Osteocyte (in vitro differentiated cells): ENCODE results near the gene ERN1. TPM values are rescaled to one million over a fixed set of nuclear protein-coding genes. Genes with fewer than 3 reads are reported as not detected.

Experiments
- DNase-seq: peaks from one replicate; pipeline ENCODE4 v3.0.0; 2021; ENCODE audit warnings: mixed read lengths; ENCODE audit not compliant: unreplicated experiment; ENCODE audit errors: extremely low spot score
- H3K27ac Mint-ChIP-seq: one replicate; pipeline ENCODE4 v1.8.0; 2021; ENCODE audit warnings: mild to moderate bottlenecking, mixed read lengths; ENCODE audit not compliant: unreplicated experiment
- H3K27me3 Mint-ChIP-seq: one replicate; pipeline ENCODE4 v1.8.0; 2021; ENCODE audit warnings: mixed read lengths; ENCODE audit not compliant: unreplicated experiment
- H3K36me3 Mint-ChIP-seq: one replicate; pipeline ENCODE4 v1.8.0; 2021; ENCODE audit warnings: mixed read lengths; ENCODE audit not compliant: unreplicated experiment
- H3K4me1 Mint-ChIP-seq: one replicate; pipeline ENCODE4 v1.8.0; 2021; ENCODE audit warnings: mixed read lengths; ENCODE audit not compliant: unreplicated experiment
- H3K4me3 Mint-ChIP-seq: one replicate; pipeline ENCODE4 v1.8.0; 2021; ENCODE audit warnings: mild to moderate bottlenecking, moderate library complexity, mixed read lengths; ENCODE audit not compliant: unreplicated experiment
- H3K9me3 Mint-ChIP-seq: one replicate; pipeline ENCODE4 v1.8.0; 2021; ENCODE audit warnings: mixed read lengths; ENCODE audit not compliant: unreplicated experiment
- CTCF ChIP-seq: fragments of 200-600 bp; sonication (generic); IDR thresholded peaks from 2 replicates; pipeline ENCODE4 v1.5.0; 2021; ENCODE audit warnings: antibody characterized with exemption, mild to moderate bottlenecking, moderate library complexity
- total RNA-seq: library from RNA; stranded (reverse); gene quantifications from 2 replicates; pipeline ENCODE4 v1.2.1, GENCODE V29; 2021

Gene ERN1
- total RNA-seq, 1 donor from 2014 or later = 21.4 TPM

GRCh38 chr17:64166876-64167275 is 36.9 kb upstream of the ERN1 start:
- H3K36me3 Mint-ChIP-seq = peaks cover 37% of the 10 kb centered on the region
- TF ChIP-seq CTCF = no peak
- H3K4me1 Mint-ChIP-seq = no peaks in the 10 kb centered on the region
- no peak for DNase-seq
- H3K9me3 Mint-ChIP-seq = no peaks in the 10 kb centered on the region
- no peak overlapping the region for H3K4me3 Mint-ChIP-seq
- no peak overlapping the region for H3K27ac Mint-ChIP-seq
- H3K27me3 Mint-ChIP-seq = no peaks in the 10 kb centered on the region

- Mint-ChIP-seq H3K27me3 (no peaks in the 10 kb centered on the region), H3K36me3 (peaks cover 36% of the 10 kb centered on the region), H3K9me3 (no peaks in the 10 kb centered on the region), H3K4me1 (peaks cover 4% of the 10 kb centered on the region), H3K27ac (no peak overlapping the region), H3K4me3 (no peak overlapping the region)
- no peak for TF ChIP-seq CTCF
- no peak for DNase-seq
Observed at GRCh38 chr17:64165347-64165746, 35.4 kb upstream of the ERN1 start.

GRCh38 chr17:64164596-64165285 is 34.8 kb upstream of the ERN1 start:
- Mint-ChIP-seq H3K27me3 (no peaks in the 10 kb centered on the region), H3K4me3 (no peak overlapping the region), H3K9me3 (no peaks in the 10 kb centered on the region), H3K27ac (no peak overlapping the region), H3K4me1 (peaks cover 4% of the 10 kb centered on the region), H3K36me3 (peaks cover 30% of the 10 kb centered on the region)
- DNase-seq = no peak
- no peak for TF ChIP-seq CTCF

- no peaks in the 10 kb centered on the region for H3K27me3 Mint-ChIP-seq
- peaks cover 26% of the 10 kb centered on the region for H3K36me3 Mint-ChIP-seq
- peaks cover 15% of the 10 kb centered on the region for H3K4me1 Mint-ChIP-seq
- no peak for DNase-seq
- TF ChIP-seq CTCF = no peak
- no peak overlapping the region for H3K4me3 Mint-ChIP-seq
- no peaks in the 10 kb centered on the region for H3K9me3 Mint-ChIP-seq
- H3K27ac Mint-ChIP-seq = no peak overlapping the region
Observed at GRCh38 chr17:64163468-64163867, 33.5 kb upstream of the ERN1 start.

- Mint-ChIP-seq H3K36me3 (peaks cover 26% of the 10 kb centered on the region), H3K9me3 (no peaks in the 10 kb centered on the region), H3K27ac (no peak overlapping the region), H3K4me1 (peaks cover 23% of the 10 kb centered on the region), H3K27me3 (no peaks in the 10 kb centered on the region), H3K4me3 (no peak overlapping the region)
- DNase-seq = peak; percentile 54
- TF ChIP-seq CTCF = no peak
Observed at GRCh38 chr17:64162554-64162953, 32.6 kb upstream of the ERN1 start.
